HG03175 (cell line): Measurements from ENCODE around the gene HTRA1.

Experiments used
- ATAC-seq: cut with Tn5 transposase; IDR thresholded peaks from one replicate; pipeline ENCODE4 v1.9.1; 2021; ENCODE audit warnings: mild to moderate bottlenecking, moderate library complexity; ENCODE audit not compliant: unreplicated experiment

Gene HTRA1

GRCh38 chr10:122471531-122472177 lies 10.3 kb downstream of the HTRA1 start:
- ATAC-seq, result no peak

DNA sequence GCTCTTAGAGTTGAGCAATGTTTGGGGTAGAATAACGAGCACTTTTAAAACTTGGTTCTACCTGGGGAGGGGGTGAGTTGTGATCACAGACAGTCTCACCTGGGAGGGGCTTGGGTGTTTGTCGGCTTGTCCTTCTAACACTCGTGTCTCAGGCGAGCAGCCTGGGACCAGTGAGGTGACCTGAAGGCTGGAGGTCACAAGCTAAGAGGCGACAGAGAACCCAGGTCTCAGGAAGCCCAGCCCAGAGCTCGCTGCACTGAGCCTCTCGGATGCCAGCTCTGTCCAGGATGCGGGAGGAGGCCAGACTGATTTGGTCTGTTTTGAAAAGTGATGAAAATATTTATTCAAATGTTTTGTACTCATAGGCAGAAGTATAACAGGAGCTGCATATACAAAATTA lies 11.8 kb downstream of the HTRA1 start:
- no peak for ATAC-seq

GRCh38 chr10:122474131-122474818 lies 12.9 kb downstream of the HTRA1 start:
- ATAC-seq, result no peak

DNA sequence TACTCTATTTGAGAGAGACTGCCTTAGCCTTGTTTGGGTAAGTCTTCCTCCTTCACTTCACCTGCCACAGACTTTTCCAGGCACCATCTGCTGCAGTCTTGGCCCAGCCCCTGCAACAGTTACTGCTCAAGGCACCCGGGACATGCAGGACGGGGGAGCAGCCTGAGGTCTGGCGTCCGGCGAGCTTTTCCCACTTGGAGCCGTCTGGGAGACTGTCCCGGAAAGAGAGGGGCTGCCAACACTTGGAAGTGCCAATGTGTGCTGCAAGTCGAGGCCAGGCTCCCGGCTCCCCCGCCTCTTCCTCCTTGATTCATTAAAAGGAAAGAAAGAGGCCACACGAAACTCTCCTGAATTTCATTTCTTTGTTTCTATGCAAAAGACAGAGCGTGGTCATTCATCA lies 13.7 kb downstream of the HTRA1 start:
- ATAC-seq, result no peak

DNA sequence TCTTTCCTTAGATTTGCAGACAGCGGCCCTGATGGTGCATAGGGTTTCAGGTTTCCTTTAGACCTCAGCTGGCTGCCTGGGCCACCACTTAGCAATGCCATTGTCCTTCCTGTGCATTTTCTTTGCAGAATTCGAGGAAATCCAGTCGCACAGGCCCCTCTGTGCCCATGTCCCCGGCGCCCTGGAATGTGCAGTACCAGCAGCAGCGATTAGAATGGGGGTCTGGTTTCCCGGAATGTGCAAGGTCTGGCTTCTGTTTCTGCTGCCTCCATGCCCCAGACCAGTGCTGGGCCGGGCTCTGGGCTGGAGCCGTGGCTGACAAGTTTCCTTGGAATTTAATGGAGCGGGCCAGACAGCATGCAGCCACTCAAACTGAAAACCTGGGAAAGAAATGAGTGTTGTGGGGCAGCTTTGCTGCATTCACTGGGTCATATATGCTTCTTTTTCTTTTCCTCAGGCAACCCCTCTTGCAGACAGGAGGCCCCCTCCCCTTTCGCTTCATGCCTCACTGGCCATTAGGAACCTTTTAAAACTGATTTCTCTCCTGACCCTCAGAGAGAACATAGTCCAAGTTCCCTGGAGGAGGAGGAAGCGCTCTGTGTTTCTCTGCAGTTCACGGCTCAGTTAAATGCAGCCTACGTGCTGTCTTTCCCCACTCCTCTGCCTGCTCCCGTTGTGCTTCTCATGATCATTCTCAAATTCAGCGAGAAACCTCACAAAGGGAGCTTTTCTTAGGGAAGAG lies 14.4 kb downstream of the HTRA1 start:
- no peak for ATAC-seq

- ATAC-seq, result no peak
Observed at GRCh38 chr10:122476333-122476695, 15.0 kb downstream of the HTRA1 start.

DNA sequence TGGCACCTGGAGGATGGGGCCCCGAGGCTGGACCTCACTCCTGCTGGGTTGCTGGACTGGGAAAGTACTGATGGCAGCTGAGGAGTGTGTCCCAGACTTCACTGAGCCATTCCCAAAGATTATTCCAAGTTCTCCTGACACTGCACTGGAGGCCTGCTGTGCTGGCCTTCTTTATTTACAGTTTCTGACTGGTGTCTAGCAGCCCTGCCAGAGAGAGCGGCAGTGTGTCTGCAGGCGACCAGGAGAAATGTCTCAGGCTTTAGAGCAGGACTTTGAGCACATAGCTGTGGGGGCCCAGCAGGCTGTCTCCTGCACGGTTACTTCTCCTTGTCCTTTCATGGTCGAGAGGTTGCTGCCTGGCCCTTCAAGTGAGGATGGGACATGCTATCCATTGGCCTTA lies 16.1 kb downstream of the HTRA1 start:
- no peak for ATAC-seq

GRCh38 chr10:122478971-122479370 lies 17.6 kb downstream of the HTRA1 start:
- ATAC-seq, result no peak

DNA sequence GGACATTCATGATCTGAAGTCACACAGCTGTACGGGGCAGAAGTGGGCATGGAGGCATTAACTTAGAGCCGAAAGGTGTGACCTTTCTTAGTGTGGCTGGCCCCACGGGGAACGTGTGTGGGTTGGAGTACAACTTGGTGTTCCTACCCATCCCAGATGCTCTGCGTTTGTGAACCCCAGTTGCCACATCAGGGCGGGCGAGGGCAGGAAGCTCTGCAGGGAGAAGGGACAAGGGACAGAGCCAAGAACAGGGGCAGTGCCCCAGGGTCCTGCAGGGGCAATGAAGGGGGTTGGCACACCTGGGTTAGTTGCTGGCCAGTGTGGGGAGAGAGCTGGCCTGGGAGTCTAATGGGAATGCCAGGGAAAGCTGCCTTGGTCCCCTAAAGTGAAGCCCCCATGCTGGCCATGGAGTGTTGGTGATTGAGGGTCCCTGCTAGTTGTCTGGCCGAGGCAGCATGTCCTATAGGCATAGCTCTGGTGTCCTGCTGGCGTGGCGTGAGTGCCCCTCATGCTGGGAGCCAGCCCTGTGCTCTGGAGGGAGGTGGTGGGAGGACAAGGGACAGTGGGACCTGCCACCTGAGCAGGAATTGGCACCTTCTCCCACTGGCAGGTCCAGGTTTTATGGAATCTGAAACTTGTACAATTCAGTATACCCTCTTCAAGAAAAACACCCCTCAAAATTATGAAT lies 18.9 kb downstream of the HTRA1 start:
- no peak for ATAC-seq

DNA sequence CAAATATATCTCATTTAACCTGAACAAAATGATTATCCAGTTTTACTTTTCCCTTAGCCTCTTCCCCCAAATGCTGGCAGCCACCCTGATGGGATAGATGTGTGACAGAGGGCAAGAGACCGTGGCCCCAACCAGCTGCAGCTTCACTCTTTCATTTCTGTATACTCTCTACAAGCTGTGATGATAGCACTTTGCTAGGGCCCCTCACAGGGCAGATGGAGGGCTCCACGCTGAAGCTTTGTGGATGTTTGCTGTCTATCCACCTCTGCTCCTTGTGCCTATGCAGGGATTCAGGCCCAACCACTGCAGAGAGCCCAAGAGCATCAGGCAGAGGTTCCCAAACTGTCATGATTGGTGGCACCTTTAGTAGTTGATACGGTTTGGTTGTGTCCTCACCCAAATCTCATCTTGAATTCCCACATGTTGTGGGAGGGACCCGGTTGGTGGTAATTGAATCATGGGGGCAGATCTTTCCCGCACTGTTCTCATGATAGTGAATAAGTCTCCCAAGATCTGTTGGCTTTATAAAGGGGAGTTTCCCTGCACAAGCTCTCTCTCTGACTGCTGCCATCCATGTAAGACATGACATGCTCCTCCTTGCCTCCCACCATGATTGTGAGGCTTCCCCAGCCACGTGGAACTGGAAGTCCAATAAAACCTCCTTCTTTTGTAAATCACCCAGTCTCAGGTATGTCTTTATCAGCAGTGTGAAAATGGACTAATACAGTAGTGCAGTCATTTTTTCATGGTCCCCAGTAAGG lies 20.1 kb downstream of the HTRA1 start:
- ATAC-seq, result no peak

DNA sequence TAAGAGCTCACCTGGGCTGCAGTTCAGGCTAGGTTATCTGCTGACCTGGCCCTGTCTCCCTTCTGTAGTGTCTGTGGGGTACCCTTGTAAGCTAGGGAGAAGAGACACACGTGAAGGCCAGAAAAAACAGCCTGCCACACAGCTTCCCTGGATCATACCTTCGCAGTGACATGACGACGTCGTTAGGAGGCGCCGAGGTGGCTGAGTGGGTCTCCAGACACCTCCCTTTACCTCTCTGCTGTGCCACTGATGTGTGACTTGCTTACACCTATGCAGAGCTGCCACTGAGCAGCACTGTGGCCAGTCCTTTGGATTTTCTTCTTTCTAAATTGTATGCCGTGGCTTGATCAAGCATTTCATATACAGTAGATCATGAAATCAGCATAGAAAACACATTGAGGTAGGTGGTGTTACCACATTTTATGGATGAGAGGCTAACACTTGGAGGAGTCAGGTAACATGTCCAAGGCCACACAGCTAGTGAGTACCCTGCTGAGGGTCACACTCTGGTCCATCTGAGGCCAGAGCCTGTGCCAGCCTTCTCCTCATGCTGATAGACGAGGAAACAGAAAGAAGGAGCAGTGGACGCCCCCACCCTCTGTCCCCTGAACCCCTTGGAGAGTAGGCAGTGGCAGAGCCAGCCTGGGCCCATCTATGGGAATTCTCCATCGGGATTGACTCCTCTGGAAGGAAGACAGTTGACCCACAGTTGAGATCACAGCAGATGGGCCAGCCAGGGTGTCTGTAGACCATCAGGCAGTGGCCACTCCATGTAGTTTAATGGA lies 23.1 kb downstream of the HTRA1 start:
- ATAC-seq, result no peak

GRCh38 chr10:122485670-122486069 lies 24.3 kb downstream of the HTRA1 start:
- no peak for ATAC-seq

DNA sequence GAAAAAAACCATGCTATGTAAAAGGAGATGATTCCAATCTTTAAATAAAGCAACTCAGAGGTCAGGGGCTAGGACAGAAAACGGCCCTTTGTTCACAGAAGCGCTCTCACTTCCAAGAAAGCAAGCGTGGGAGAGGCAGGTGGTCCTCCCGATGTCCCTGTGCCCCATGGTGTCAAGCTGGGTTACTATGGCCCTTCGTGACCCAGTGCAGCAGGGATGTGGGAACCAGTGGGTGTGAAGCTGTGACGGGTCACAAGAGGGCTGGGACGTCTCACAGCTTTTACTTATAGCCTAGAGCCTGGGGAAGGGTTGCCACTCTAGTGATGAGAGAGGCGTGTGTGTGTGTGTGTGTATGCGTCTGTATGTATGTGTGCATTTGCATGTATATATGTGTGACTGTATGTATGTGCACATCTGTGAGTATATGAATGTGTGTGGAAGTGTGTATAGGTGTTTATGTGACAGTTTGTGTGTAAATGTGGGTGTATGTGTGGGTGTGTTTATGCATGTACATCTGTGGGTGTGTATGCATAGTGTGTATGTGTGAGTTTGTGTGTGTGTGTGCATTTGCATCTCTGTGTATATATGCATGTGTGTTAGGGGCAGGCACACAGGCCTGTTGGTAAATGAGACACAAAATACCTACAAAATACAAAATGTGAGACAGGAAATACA lies 25.2 kb downstream of the HTRA1 start:
- no peak for ATAC-seq

- ATAC-seq, result no peak
Observed at GRCh38 chr10:122487174-122487765, 25.9 kb downstream of the HTRA1 start.

- no peak for ATAC-seq
Observed at GRCh38 chr10:122490268-122490667, 28.9 kb downstream of the HTRA1 start.

- no peak for ATAC-seq
Observed at GRCh38 chr10:122490786-122491680, 29.7 kb downstream of the HTRA1 start.

DNA sequence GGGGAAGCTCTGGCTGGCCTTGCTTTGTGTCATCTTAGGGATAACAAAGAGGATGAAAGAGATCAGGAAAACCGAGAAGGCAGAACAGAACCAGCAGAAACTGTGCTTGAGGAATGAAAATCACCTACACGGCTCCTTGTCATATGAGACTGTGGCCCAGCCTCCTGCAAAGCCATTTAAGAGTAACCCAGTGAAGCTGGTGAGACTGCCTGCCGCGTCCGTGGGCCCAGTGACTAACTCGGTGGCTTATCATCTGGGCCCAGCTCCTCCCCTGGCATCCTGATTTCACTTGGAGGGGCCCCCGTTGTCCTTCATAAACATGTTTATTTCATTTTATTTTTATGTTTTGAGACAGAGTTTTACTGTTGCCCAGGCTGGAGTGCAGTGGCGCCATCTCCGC lies 30.7 kb downstream of the HTRA1 start:
- ATAC-seq, result no peak

GRCh38 chr10:122492999-122493481 lies 31.7 kb downstream of the HTRA1 start:
- ATAC-seq, result no peak
